B cell (primary cell): ENCODE results near the gene SLC7A5. TPM values are rescaled to one million over a fixed set of nuclear protein-coding genes. Genes with fewer than 3 reads are reported as not detected.
A peak's percentile ranks its signal among the peaks of the same experiment; 100 is the strongest.
"Not testable (repeated sequence)": the region's sequence is repeated elsewhere in the genome, so short reads cannot be mapped to it uniquely, and the experiment has no call there.

Experiments
- ATAC-seq: fragments of 200-7000 bp; cut with Tn5 transposase; one replicate; pipeline ENCODE4 v1.10.0; 2021; ENCODE audit warnings: low read depth, mild to moderate bottlenecking, moderate number of reproducible peaks, moderate library complexity
- CTCF ChIA-PET: fragments of 350-600 bp; sonication (Branson Sonifier 250); formaldehyde crosslinking; loops from one replicate; lab custom pipeline; 2021; ENCODE audit warnings: antibody characterized with exemption, inconsistent platforms; lab: Charles Lee
- POLR2A ChIA-PET: fragments of 350-600 bp; sonication (Branson Sonifier 250); formaldehyde crosslinking; loops from one replicate; lab custom pipeline; 2021; ENCODE audit warnings: antibody characterized with exemption; lab: Charles Lee
- DNase-seq: peaks from one replicate; pipeline ENCODE4 v3.0.0; 2013
- H2AFZ ChIP-seq: 2 replicates; pipeline ENCODE4 v1.6.1; 2012; ENCODE audit warnings: mild to moderate bottlenecking, low read depth, low read length; ENCODE audit not compliant: insufficient read depth, poor library complexity, severe bottlenecking
- H3K27ac ChIP-seq, 2 donors: 1 replicate in 1 of 2; 2 replicates in 1 of 2; pipeline ENCODE4 v1.5.1; 2012 to 2013; ENCODE audit warnings: low read length in 2 of 2, mild to moderate bottlenecking in 2 of 2, moderate library complexity in 1 of 2
- H3K27me3 ChIP-seq, 4 experiments: fragments of 200-600 bp in 1 of 4; sonication (generic) in 1 of 4; replicated peaks in 1 of 4; 1 replicate in 2 of 4; 2 replicates in 2 of 4; pipeline versions ENCODE4 v1.6.1 to v1.7.0; 2013 to 2016; ENCODE audit warnings: low read length in 3 of 4, mild to moderate bottlenecking in 2 of 4, mixed read lengths in 1 of 4, moderate library complexity in 1 of 4; ENCODE audit not compliant: insufficient read depth in 4 of 4, control insufficient read depth in 3 of 4; ENCODE audit errors: control extremely low read depth in 1 of 4
- H3K36me3 ChIP-seq, 2 experiments: replicated peaks in 1 of 2; 1 replicate in 1 of 2; 2 replicates in 1 of 2; pipeline versions ENCODE4 v1.6.1 to v1.7.1; 2013; ENCODE audit warnings: low read length in 1 of 2; ENCODE audit not compliant: insufficient read depth in 2 of 2, control insufficient read depth in 1 of 2; ENCODE audit errors: control extremely low read depth in 1 of 2, extremely low read depth in 1 of 2
- H3K4me1 ChIP-seq, 2 donors: fragments of 200-600 bp in 1 of 2; sonication (generic) in 1 of 2; 1 replicate in 1 of 2; 2 replicates in 1 of 2; pipeline versions ENCODE4 v1.5.1 to v1.6.1; 2013 to 2017; ENCODE audit warnings: low read length in 2 of 2; ENCODE audit not compliant: control insufficient read depth in 2 of 2, insufficient read depth in 2 of 2
- H3K4me2 ChIP-seq: replicated peaks from 2 replicates; pipeline ENCODE3; 2012; ENCODE audit warnings: mild to moderate bottlenecking, low read depth, low read length; ENCODE audit not compliant: poor library complexity, severe bottlenecking
- H3K4me3 ChIP-seq, 5 experiments: fragments of 200-600 bp in 1 of 5; sonication (generic) in 1 of 5; 1 replicate in 3 of 5; 2 replicates in 2 of 5; pipeline versions ENCODE4 v1.5.1 to v1.7.0; 2011 to 2016; ENCODE audit warnings: low read length in 4 of 5, mild to moderate bottlenecking in 4 of 5, low read depth in 2 of 5, control low read depth in 1 of 5, moderate library complexity in 1 of 5; ENCODE audit not compliant: insufficient read depth in 1 of 5; ENCODE audit errors: control extremely low read depth in 1 of 5, extremely low read depth in 1 of 5
- H3K79me2 ChIP-seq: fragments of 200-600 bp; sonication (generic); one replicate; pipeline ENCODE4 v1.6.0; 2016; ENCODE audit warnings: low read length; ENCODE audit not compliant: control insufficient read depth, insufficient read depth
- H3K9ac ChIP-seq: fragments of 200-600 bp; sonication (generic); 2 replicates; pipeline ENCODE4 v1.6.1; 2017; ENCODE audit warnings: mild to moderate bottlenecking, low read length, moderate library complexity
- H3K9me3 ChIP-seq, 3 donors: one replicate each; pipeline versions ENCODE4 v1.6.1 to v1.7.1; 2013; ENCODE audit warnings: low read length in 2 of 3; ENCODE audit not compliant: control insufficient read depth in 2 of 3, insufficient read depth in 1 of 3; ENCODE audit errors: control extremely low read depth in 1 of 3
- H4K20me1 ChIP-seq: 2 replicates; pipeline ENCODE4 v1.6.0; 2012; ENCODE audit warnings: mild to moderate bottlenecking, low read length; ENCODE audit not compliant: insufficient read depth, control insufficient read depth, poor library complexity, severe bottlenecking
- H3K27ac Mint-ChIP-seq: one replicate; pipeline ENCODE4 v1.8.0; 2021; ENCODE audit warnings: mixed read lengths
- H3K27me3 Mint-ChIP-seq: one replicate; pipeline ENCODE4 v1.8.0; 2021; ENCODE audit warnings: mixed read lengths
- H3K4me1 Mint-ChIP-seq: one replicate; pipeline ENCODE4 v1.8.0; 2021; ENCODE audit warnings: mixed read lengths
- H3K4me3 Mint-ChIP-seq: one replicate; pipeline ENCODE4 v1.8.0; 2021; ENCODE audit warnings: mixed read lengths
- H3K9me3 Mint-ChIP-seq: one replicate; pipeline ENCODE4 v1.8.0; 2022; ENCODE audit warnings: mixed read lengths; ENCODE audit not compliant: insufficient read depth
- EZH2 ChIP-seq: IDR thresholded peaks from 2 replicates; pipeline ENCODE4 v1.6.1; 2012; ENCODE audit warnings: borderline replicate concordance, low read depth, mild to moderate bottlenecking, moderate library complexity, low read length; ENCODE audit not compliant: insufficient read depth, poor library complexity, severe bottlenecking
- WGBS: methylation state at CpG from one replicate; pipeline ENCODE4 v1.1.5; 2013; ENCODE audit warnings: missing lambda C conversion rate; ENCODE audit not compliant: insufficient coverage; 5-methylcytosine and 5-hydroxymethylcytosine counted together
- intact Hi-C: fragments of 100-400 bp; cut with micrococcal nuclease; formaldehyde crosslinking; loops from one replicate; pipeline ENCODE4 v1.10.0; 2022
- polyA plus RNA-seq: library from polyadenylated mRNA; depleted of rRNA; stranded (reverse); fragments of >200 nt; gene quantifications from 2 replicates; pipeline ENCODE4 v1.2.3, GENCODE V29; 2012
- total RNA-seq, 2 donors: library from RNA; stranded (reverse); fragments of 120-200 nt in 1 of 2; gene quantifications; 1 replicate in 1 of 2; 2 replicates in 1 of 2; pipeline versions ENCODE4 v1.2.3 to v1.2.4, GENCODE V29; 2013 to 2022
- TF ChIP-seq, protein P1 (sequence below): fragments of 200-600 bp; IDR thresholded peaks from one replicate; pipeline ENCODE4 v1.8.0; 2022; ENCODE audit warnings: antibody characterized with exemption, mild to moderate bottlenecking

Gene SLC7A5
- total and polyA plus RNA-seq, 2 donors (not counting 1 experiment from before 2014, with no cell fraction given) = 2.5 to 20.9 TPM

DNA sequence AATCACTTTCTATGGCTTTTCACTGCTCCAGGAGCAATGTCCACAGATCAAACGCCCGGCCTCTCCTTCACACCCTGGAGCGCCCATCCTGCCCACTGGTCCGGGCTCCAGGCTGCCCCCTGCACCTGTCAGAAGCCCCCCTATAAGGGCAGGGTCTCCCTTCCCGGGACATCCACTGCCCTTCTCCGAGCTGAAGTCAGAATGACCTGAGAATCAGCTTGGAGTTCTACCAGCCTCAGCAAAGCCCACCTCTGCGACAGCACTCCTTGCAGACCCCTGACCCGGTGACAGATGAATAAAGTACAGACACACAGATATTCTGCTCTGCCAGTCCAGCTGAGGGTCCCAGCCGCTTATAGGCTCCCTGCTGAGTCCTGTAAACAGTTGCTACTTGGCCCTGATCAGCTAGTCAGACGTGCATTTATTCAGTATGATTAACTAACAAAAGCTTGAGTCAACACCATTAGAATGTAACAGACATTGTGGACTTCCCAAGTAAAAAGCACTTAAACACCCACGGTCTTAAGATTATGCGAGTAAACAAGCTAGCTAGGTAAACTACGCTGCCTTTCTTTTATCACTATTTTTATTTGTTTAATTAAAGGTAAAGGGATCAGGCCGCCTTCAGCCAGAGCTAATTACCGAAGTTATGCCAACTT is 4.8 kb downstream of the SLC7A5 start:
- WGBS = 96% methylated on average over 10 of the region's 15 CpGs
- no peak for TF ChIP-seq EZH2
- TF ChIP-seq, protein P1, sequence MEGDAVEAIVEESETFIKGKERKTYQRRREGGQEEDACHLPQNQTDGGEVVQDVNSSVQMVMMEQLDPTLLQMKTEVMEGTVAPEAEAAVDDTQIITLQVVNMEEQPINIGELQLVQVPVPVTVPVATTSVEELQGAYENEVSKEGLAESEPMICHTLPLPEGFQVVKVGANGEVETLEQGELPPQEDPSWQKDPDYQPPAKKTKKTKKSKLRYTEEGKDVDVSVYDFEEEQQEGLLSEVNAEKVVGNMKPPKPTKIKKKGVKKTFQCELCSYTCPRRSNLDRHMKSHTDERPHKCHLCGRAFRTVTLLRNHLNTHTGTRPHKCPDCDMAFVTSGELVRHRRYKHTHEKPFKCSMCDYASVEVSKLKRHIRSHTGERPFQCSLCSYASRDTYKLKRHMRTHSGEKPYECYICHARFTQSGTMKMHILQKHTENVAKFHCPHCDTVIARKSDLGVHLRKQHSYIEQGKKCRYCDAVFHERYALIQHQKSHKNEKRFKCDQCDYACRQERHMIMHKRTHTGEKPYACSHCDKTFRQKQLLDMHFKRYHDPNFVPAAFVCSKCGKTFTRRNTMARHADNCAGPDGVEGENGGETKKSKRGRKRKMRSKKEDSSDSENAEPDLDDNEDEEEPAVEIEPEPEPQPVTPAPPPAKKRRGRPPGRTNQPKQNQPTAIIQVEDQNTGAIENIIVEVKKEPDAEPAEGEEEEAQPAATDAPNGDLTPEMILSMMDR = no peak
- ChIA-PET CTCF (interaction anchor here (2.6 to 13.1 kb wide), 3 partner anchors 15 to 83 kb away, joined by 11 to 498 read pairs (median 15); no protein-coding TSS in a partner anchor), POLR2A (interaction anchor here (0.8 kb wide), 1 partner anchor 11 kb away, joined by 4 read pairs; no protein-coding TSS in a partner anchor)
- H3K4me2 ChIP-seq = no peak overlapping the region
- H3K4me1 ChIP-seq = peaks cover 5 to 20% of the 10 kb centered on the region in 2 donors
- H2AFZ ChIP-seq = no peak overlapping the region
- no peak for DNase-seq
- H4K20me1 ChIP-seq = no peaks in the 10 kb centered on the region
- no peaks in the 10 kb centered on the region for H3K9me3 Mint-ChIP-seq
- intact Hi-C loops = no loop called here
- ATAC-seq = no peak
- no peaks in the 10 kb centered on the region for H3K36me3 ChIP-seq
- H3K27me3 ChIP-seq = no peaks in the 10 kb centered on the region
- H3K27me3 Mint-ChIP-seq = no peaks in the 10 kb centered on the region
- no peak overlapping the region for H3K4me3 ChIP-seq
- peaks cover 32% of the 10 kb centered on the region for H3K4me1 Mint-ChIP-seq
- H3K27ac ChIP-seq = no peak overlapping the region
- no peak overlapping the region for H3K9ac ChIP-seq
- no peak overlapping the region for H3K27ac Mint-ChIP-seq
- H3K4me3 Mint-ChIP-seq = no peak overlapping the region
- peaks cover 24% of the 10 kb centered on the region for H3K79me2 ChIP-seq
- H3K9me3 ChIP-seq = no peaks in the 10 kb centered on the region

DNA sequence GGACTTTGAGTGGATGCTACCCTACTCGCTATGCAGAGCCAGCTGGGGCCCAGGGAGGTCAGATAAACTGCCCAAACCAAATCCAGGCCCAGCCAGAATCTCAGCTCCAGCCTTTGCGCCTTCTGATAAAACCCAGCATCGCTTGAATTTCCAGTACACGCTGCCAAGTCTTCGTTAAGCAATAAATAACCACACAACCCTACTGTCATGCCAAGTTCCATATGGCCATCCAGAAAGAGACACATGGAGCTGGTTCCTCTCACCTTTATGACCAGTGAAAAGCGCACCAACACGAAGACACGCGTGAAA is 6.0 kb downstream of the SLC7A5 start:
- peaks cover 24% of the 10 kb centered on the region for H3K79me2 ChIP-seq
- CTCF ChIA-PET = interaction anchor here (1.2 kb wide), 1 partner anchor 14 kb away, joined by 3 read pairs; no protein-coding TSS in a partner anchor
- H3K27me3 ChIP-seq, ATAC-seq, DNase-seq, H3K4me3 ChIP-seq, H3K27ac Mint-ChIP-seq, intact Hi-C loops, H3K27ac ChIP-seq, H3K36me3 ChIP-seq, H3K9me3 Mint-ChIP-seq, POLR2A ChIA-PET, H3K9ac ChIP-seq, H3K4me2 ChIP-seq, H3K4me3 Mint-ChIP-seq, H2AFZ ChIP-seq, H3K27me3 Mint-ChIP-seq, H3K9me3 ChIP-seq, H4K20me1 ChIP-seq: not testable (repeated sequence)
- H3K4me1 ChIP-seq = peaks cover 2 to 14% of the 10 kb centered on the region in 2 donors
- peaks cover 25% of the 10 kb centered on the region for H3K4me1 Mint-ChIP-seq
- 97% methylated on average over 8 of the region's 9 CpGs for WGBS

DNA sequence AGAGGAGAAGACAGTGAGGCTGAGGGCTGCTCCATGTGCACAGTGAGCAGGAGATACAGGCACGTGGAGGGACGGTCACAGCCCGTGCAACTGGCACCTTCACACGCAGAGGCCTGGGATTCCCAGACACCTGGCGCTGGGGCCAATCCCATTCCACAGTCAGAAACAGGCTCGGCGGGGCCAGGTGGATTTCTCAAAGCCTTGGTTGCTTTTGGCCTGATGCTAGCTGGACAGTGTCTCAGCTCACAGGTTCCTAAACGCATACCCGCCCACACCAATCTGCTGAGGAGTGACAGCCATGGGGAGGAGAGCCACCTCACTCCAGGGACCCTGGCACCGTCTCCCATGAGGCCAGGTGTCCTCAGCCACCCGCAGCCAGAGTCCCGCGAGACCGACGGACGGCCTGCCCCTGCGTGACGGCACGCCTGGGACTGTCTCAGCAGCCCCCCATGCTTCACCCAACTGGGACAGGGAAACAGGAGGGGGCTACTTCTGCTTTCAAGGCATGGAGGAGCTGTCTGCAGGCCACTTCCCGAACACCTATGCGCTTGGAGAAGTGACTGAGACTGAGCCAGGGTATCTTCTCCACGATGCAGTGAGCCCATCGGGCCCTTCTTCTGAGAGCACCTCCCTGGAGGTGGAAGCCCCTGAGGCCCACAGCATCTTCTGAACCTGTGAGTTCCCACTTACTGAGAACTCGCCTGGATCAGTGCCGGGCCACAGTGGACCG is 6.5 kb downstream of the SLC7A5 start:
- H3K27me3 Mint-ChIP-seq, H4K20me1 ChIP-seq, H3K9ac ChIP-seq, H3K27ac ChIP-seq, H3K36me3 ChIP-seq, H3K9me3 Mint-ChIP-seq, H3K4me3 ChIP-seq, H3K9me3 ChIP-seq, H3K27ac Mint-ChIP-seq, H3K4me2 ChIP-seq, H3K4me3 Mint-ChIP-seq, H3K27me3 ChIP-seq, DNase-seq, intact Hi-C loops, POLR2A ChIA-PET, H2AFZ ChIP-seq: not testable (repeated sequence)
- WGBS = 79% methylated on average over 24 of the region's 26 CpGs
- ATAC-seq = peak; percentile 46
- Histone ChIP-seq H3K79me2 (peaks cover 24% of the 10 kb centered on the region), H3K4me1 (peaks cover 0 to 10% of the 10 kb centered on the region in 2 donors)
- CTCF ChIA-PET = interaction anchor here (1.2 kb wide), 1 partner anchor 13 kb away, joined by 3 read pairs; no protein-coding TSS in a partner anchor
- peaks cover 22% of the 10 kb centered on the region for H3K4me1 Mint-ChIP-seq
